CD4-positive, alpha-beta T cell treated with Interleukin-6 at 100 ng/mL for 8 hours (primary cell): Measurements from ENCODE around the gene ARHGAP8.
"Not testable (repeated sequence)": the region's sequence is repeated elsewhere in the genome, so short reads cannot be mapped to it uniquely, and the experiment has no call there.

Source experiments
- DNase-seq: peaks from one replicate; pipeline ENCODE4 v3.0.0-alpha.2; 2020; ENCODE audit warnings: mixed read lengths, low spot score

Gene ARHGAP8

GRCh38 chr22:44739666-44740065 lies 12.7 kb upstream of the ARHGAP8 start:
- not testable (repeated sequence) for DNase-seq

GRCh38 chr22:44740307-44740706 lies 12.1 kb upstream of the ARHGAP8 start:
- no peak for DNase-seq

- no peak for DNase-seq
Measured at GRCh38 chr22:44741929-44742328, 10.4 kb upstream of the ARHGAP8 start.

GRCh38 chr22:44743247-44743646 lies 9.1 kb upstream of the ARHGAP8 start:
- DNase-seq = no peak

GRCh38 chr22:44743804-44744211 lies 8.6 kb upstream of the ARHGAP8 start:
- no peak for DNase-seq

- DNase-seq = no peak
Measured at GRCh38 chr22:44745853-44746789, 6.3 kb upstream of the ARHGAP8 start.

GRCh38 chr22:44747784-44748127 lies 4.6 kb upstream of the ARHGAP8 start:
- not testable (repeated sequence) for DNase-seq

- DNase-seq = no peak
Measured at GRCh38 chr22:44748524-44748923, 3.9 kb upstream of the ARHGAP8 start.

- no peak for DNase-seq
Measured at GRCh38 chr22:44750481-44750880, 1.9 kb upstream of the ARHGAP8 start.

- no peak for DNase-seq
Measured at GRCh38 chr22:44753189-44754042, 1.0 kb downstream of the ARHGAP8 start.

- no peak for DNase-seq
Measured at GRCh38 chr22:44754998-44755397, 2.6 kb downstream of the ARHGAP8 start.

- DNase-seq = no peak
Measured at GRCh38 chr22:44755417-44755816, 3.0 kb downstream of the ARHGAP8 start.

GRCh38 chr22:44755956-44756361 lies 3.6 kb downstream of the ARHGAP8 start:
- no peak for DNase-seq

GRCh38 chr22:44758344-44758973 lies 6.1 kb downstream of the ARHGAP8 start:
- no peak for DNase-seq

- no peak for DNase-seq
Measured at GRCh38 chr22:44759001-44759400, 6.6 kb downstream of the ARHGAP8 start.

GRCh38 chr22:44759430-44760310 lies 7.3 kb downstream of the ARHGAP8 start:
- no peak for DNase-seq

- DNase-seq = no peak
Measured at GRCh38 chr22:44760476-44760875, 8.1 kb downstream of the ARHGAP8 start.

- no peak for DNase-seq
Measured at GRCh38 chr22:44761025-44761424, 8.7 kb downstream of the ARHGAP8 start.

GRCh38 chr22:44764373-44764772 lies 12.0 kb downstream of the ARHGAP8 start:
- DNase-seq = no peak

- no peak for DNase-seq
Measured at GRCh38 chr22:44764974-44765373, 12.6 kb downstream of the ARHGAP8 start.

GRCh38 chr22:44765571-44766285 lies 13.4 kb downstream of the ARHGAP8 start:
- DNase-seq = no peak
